DMS53 treated with DMSO at 0.1 percent for 48 hours (cell line): ENCODE results near the gene ZNF232.
A peak's percentile ranks its signal among the peaks of the same experiment; 100 is the strongest.
"Not testable (repeated sequence)": the region's sequence is repeated elsewhere in the genome, so short reads cannot be mapped to it uniquely, and the experiment has no call there.

ENCODE experiments used
- DNase-seq: peaks from one replicate; lab custom pipeline; 2025; ENCODE audit not compliant: unreplicated experiment; lab: John Stamatoyannopoulos, UW

ZNF232 gene

GRCh38 chr17:5099271-5099670 lies 12.4 kb downstream of the ZNF232 start:
- no peak for DNase-seq

DNA sequence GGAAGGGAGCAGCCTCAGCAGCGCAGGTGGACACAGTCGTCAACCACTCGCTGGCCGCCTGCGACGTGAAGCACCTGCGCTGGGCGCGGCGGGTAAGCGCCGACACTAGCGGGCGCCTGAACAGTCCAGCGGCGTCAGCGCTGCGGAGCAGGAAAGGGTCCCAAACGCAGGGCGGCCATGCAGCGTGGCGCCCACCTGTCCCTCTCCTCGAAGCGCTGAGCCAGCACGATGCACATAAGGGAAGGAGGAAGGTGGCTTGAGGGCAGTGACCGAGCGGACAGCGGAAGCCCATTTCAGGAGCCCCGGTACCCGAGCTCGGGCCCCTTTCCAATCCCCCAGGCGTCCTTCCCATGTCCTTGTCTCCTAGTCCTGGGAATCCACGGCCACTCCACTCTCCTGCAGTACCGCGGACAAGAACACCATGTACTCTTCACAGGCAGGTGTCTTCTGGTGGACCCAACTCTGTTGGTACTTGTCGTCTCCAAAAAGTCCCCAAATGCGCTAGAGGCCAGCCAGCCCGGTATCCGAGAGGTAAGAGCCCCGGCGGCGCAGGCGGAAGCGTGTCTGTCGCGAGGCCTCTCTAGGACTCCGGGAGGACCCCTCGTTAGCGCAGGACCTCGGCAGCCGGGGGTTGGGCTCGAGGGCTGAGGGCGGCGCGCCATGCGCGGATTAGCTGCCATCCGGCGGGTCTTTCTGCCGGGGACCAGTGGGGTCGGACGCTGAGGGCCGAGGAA lies 14.4 kb downstream of the ZNF232 start:
- peak; percentile 84 for DNase-seq

GRCh38 chr17:5096731-5097100 lies 15.0 kb downstream of the ZNF232 start:
- DNase-seq, result no peak

- DNase-seq, result no peak
Observed at GRCh38 chr17:5092218-5093010, 19.3 kb downstream of the ZNF232 start.

- no peak for DNase-seq
Observed at GRCh38 chr17:5080591-5080990, 31.1 kb downstream of the ZNF232 start.

GRCh38 chr17:5078106-5079028 lies 33.3 kb downstream of the ZNF232 start, which contains the start of gene ZFP3:
ZFP3 (plus strand) TSS chr17:5078467; CDS start chr17:5091505, 13,038 bp downstream.
- peak; percentile 68 for DNase-seq

DNA sequence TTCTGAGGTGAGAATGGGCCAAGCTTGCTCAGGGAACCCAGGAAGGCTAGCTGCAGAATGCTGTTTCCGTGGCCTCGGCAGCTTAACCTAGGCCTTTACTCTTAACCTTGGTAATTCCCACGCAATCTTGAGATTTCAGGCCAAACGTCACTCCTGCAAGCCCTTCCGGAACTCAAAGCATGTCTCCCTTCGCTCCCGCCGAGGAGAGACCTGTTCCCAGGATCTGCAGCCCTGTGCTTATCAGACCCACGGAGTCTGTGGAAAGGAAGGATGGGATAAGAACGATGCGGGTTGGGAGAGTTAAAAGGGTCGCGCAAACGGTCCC lies 33.9 kb downstream of the ZNF232 start:
- peak; percentile 58 for DNase-seq

DNA sequence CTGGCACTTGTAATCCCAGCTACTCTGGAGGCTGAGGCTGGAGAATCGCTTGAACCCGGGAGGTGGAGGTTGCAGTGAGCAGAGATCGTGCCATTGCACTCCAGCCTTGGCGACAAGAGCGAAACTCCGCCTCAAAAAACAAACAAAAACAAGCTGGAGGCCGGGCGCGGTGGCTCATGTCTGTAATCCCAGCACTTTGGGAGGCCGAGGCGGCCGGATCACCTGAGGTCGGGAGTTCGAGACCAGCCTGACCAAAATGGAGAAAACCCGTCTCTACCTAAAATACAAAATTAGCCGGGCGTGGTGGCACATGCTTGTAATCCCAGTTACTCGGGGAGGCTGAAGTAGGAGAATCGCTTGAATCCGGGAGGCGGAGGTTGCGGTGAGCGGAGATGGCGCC lies 34.4 kb downstream of the ZNF232 start:
- not testable (repeated sequence) for DNase-seq

DNA sequence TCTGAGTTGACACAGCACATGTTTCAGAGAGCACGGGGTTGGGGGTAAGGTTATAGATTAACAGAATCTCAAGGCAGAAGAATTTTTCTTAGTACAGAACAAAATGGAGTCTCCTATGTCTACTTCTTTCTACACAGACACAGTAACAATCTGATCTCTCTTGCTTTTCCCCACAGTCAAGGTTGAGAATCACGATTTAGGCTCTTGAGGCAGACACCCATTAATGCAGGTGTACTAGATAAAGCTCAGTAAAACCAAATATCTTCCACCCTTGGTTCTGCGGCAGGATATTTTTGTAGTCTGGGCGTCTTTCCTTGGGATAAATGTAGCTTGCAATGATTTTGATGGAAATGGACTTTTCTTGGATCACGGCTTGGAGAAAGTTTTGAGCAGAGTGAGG lies 36.2 kb downstream of the ZNF232 start:
- not testable (repeated sequence) for DNase-seq

GRCh38 chr17:5069724-5070123 lies 42.0 kb downstream of the ZNF232 start:
- DNase-seq, result no peak

GRCh38 chr17:5068236-5068635 lies 43.4 kb downstream of the ZNF232 start:
- no peak for DNase-seq

DNA sequence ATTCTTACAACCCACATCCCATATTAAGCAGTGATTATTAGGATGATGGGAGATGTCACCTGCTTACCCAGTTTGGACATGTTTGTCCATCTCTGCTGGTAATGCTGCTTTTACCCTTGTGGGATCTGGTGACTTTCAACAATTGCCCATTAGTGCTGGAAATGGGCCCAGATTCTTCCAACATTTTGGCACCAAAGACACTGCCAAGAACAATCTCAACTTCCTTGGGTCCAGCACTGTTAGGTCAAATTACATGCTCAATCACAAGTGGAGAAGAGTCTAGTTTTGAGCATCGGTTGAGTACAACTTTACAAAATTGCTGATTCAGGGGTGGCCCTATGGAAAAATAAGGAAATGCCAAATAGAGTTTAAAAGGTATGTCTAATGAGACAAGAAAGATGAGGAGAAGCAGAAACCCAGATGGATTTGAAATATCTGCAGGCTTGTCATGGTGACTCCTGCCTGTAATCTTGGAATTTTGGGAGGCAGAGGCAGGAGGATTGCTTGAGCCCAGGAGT lies 46.4 kb downstream of the ZNF232 start:
- DNase-seq, result no peak
